Nephron (organoid): Measurements from ENCODE around the gene SREBF1.

Source experiments
- H3K27ac Mint-ChIP-seq, 3 experiments: 2 replicates each; pipeline ENCODE4 v1.8.0; 2020; ENCODE audit warnings: mixed read lengths in 3 of 3, mild to moderate bottlenecking in 2 of 3, moderate library complexity in 1 of 3
- H3K27me3 Mint-ChIP-seq: 2 replicates; pipeline ENCODE4 v1.8.0; 2021; ENCODE audit warnings: low read depth, mild to moderate bottlenecking, moderate library complexity, mixed read lengths
- H3K36me3 Mint-ChIP-seq: 2 replicates; pipeline ENCODE4 v1.8.0; 2020; ENCODE audit warnings: low read depth, mixed read lengths
- H3K4me1 Mint-ChIP-seq: 2 replicates; pipeline ENCODE4 v1.8.0; 2020; ENCODE audit warnings: mixed read lengths
- H3K4me3 Mint-ChIP-seq, 3 experiments: 2 replicates each; pipeline ENCODE4 v1.8.0; 2020; ENCODE audit warnings: mild to moderate bottlenecking in 3 of 3, mixed read lengths in 3 of 3, moderate library complexity in 2 of 3
- H3K9me3 Mint-ChIP-seq: 2 replicates; pipeline ENCODE4 v1.8.0; 2020; ENCODE audit warnings: mixed read lengths
- TF ChIP-seq, protein P1 (sequence below), 3 experiments: fragments of 200-600 bp; sonication (generic); IDR thresholded peaks; one replicate each; pipeline ENCODE4 v1.5.0; 2021; ENCODE audit warnings: antibody characterized with exemption in 3 of 3; ENCODE audit not compliant: unreplicated experiment in 3 of 3

The SREBF1 gene

GRCh38 chr17:17846003-17846402 is 9.2 kb upstream of the SREBF1 start:
- H3K36me3 Mint-ChIP-seq, result no peaks in the 10 kb centered on the region
- no peaks in the 10 kb centered on the region for H3K27me3 Mint-ChIP-seq
- no peaks in the 10 kb centered on the region for H3K9me3 Mint-ChIP-seq

DNA sequence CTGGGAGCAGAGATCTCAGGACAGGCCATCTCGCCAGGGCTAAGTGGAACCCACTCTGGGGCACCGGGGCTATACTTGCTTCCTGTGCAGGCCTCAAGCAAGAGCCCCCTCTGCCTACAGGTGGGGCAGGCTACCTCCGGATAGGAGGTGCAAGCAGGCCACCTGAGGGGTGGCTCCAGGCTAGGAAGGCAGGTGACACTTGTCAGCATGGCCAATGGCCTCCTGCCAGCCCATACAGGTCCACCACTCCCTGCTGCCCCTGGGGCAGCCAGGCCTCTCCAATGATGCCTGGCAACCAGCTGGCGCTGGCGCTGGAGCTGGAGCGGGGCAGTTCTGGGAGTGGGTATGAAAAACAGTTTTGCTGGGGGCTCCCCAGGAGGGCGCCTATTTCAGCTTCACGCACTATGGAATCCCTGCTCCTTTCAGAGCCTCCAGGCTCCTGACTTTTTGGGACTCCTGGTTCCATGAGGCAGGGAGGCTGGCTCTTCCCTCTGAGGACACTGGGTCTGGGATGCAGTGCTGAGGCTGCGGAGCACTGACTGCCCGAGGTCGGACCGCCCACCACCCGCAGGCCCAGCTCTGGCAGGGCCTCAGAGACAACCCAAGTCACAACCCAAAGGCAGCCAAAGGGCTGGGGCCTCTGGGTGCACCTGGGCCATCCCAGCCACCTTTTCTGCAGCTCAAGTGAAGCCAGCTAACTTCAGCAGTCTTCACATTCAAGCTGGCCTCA is 8.4 kb upstream of the SREBF1 start:
- no peaks in the 10 kb centered on the region for H3K36me3 Mint-ChIP-seq
- no peak overlapping the region for H3K4me3 Mint-ChIP-seq
- no peak overlapping the region for H3K27ac Mint-ChIP-seq
- H3K9me3 Mint-ChIP-seq, result no peaks in the 10 kb centered on the region
- TF ChIP-seq, protein P1, sequence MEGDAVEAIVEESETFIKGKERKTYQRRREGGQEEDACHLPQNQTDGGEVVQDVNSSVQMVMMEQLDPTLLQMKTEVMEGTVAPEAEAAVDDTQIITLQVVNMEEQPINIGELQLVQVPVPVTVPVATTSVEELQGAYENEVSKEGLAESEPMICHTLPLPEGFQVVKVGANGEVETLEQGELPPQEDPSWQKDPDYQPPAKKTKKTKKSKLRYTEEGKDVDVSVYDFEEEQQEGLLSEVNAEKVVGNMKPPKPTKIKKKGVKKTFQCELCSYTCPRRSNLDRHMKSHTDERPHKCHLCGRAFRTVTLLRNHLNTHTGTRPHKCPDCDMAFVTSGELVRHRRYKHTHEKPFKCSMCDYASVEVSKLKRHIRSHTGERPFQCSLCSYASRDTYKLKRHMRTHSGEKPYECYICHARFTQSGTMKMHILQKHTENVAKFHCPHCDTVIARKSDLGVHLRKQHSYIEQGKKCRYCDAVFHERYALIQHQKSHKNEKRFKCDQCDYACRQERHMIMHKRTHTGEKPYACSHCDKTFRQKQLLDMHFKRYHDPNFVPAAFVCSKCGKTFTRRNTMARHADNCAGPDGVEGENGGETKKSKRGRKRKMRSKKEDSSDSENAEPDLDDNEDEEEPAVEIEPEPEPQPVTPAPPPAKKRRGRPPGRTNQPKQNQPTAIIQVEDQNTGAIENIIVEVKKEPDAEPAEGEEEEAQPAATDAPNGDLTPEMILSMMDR (IDR thresholded peaks at IDR 0.05; ENCODE audit: unreplicated experiment in 3 of 3), result no peak
- H3K27me3 Mint-ChIP-seq, result no peaks in the 10 kb centered on the region
- H3K4me1 Mint-ChIP-seq, result peaks cover 15% of the 10 kb centered on the region

More at GRCh38 chr17:17846003-17846402, 9.2 kb upstream of the SREBF1 start:
- no peak overlapping the region for H3K4me3 Mint-ChIP-seq
- peaks cover 20% of the 10 kb centered on the region for H3K4me1 Mint-ChIP-seq
- H3K27ac Mint-ChIP-seq, result no peak overlapping the region
- TF ChIP-seq, protein P1 (IDR thresholded peaks at IDR 0.05; ENCODE audit: unreplicated experiment in 3 of 3), result no peak

DNA sequence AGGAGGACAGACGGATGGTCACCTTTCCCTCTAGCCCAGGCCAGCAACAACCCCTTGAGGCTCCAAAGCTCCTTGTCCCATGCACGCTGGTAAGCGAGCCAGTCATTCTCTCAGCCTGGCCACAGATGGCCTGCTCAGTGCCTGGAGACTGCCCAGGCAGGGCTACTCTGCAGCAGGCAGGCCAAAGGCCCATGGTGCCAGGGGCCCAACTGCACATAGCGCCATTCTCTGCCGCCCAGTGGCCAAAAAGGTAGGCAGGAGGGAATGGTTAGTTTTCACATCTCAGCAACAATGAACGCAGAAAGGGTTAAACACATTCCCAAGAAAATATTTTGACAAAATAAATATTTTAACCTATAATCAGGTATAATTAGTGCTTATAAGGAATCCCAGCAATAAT is 7.7 kb upstream of the SREBF1 start:
- H3K4me1 Mint-ChIP-seq, result peaks cover 12% of the 10 kb centered on the region
- no peaks in the 10 kb centered on the region for H3K27me3 Mint-ChIP-seq
- no peaks in the 10 kb centered on the region for H3K9me3 Mint-ChIP-seq
- TF ChIP-seq, protein P1 (IDR thresholded peaks at IDR 0.05; ENCODE audit: unreplicated experiment in 3 of 3), result no peak
- no peaks in the 10 kb centered on the region for H3K36me3 Mint-ChIP-seq
- no peak overlapping the region for H3K27ac Mint-ChIP-seq
- H3K4me3 Mint-ChIP-seq, result no peak overlapping the region

GRCh38 chr17:17844079-17844478 is 7.3 kb upstream of the SREBF1 start:
- TF ChIP-seq, protein P1 (IDR thresholded peaks at IDR 0.05; ENCODE audit: unreplicated experiment in 3 of 3), result no peak
- no peak overlapping the region for H3K4me3 Mint-ChIP-seq
- no peak overlapping the region for H3K27ac Mint-ChIP-seq
- H3K9me3 Mint-ChIP-seq, result no peaks in the 10 kb centered on the region
- H3K36me3 Mint-ChIP-seq, result no peaks in the 10 kb centered on the region
- H3K27me3 Mint-ChIP-seq, result no peaks in the 10 kb centered on the region
- peaks cover 12% of the 10 kb centered on the region for H3K4me1 Mint-ChIP-seq

DNA sequence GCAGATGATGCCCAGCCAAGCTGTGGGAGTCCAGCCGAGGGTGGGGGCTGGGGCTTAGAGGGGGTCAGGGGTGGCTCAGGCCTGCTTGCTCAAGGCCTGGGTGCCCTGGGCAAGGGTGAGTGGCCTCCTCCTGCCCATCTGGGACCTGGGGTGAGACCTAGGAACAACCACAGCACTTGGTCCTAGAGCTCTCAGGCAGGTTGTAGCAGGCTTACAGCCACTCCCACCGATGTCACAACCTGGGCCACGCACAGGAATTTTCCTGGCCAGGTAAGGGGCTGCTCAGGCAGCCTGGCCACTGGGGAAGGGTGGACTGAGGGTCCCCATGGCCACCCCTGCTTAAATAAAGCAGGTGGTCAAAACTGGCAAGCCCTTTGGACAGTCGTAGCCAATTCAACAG is 6.3 kb upstream of the SREBF1 start:
- no peaks in the 10 kb centered on the region for H3K27me3 Mint-ChIP-seq
- peak overlapping the region in 2 of 3 experiments; percentile 82 to 95 for H3K27ac Mint-ChIP-seq
- no peak overlapping the region for H3K4me3 Mint-ChIP-seq
- no peaks in the 10 kb centered on the region for H3K9me3 Mint-ChIP-seq
- peaks cover 22% of the 10 kb centered on the region for H3K4me1 Mint-ChIP-seq
- TF ChIP-seq, protein P1 (IDR thresholded peaks at IDR 0.05; ENCODE audit: unreplicated experiment in 3 of 3), result no peak
- no peaks in the 10 kb centered on the region for H3K36me3 Mint-ChIP-seq
